ENCODE measurements around the gene MARS2.
"Not testable (repeated sequence)": the region's sequence is repeated elsewhere in the genome, so short reads cannot be mapped to it uniquely, and the experiment has no call there.

DNA sequence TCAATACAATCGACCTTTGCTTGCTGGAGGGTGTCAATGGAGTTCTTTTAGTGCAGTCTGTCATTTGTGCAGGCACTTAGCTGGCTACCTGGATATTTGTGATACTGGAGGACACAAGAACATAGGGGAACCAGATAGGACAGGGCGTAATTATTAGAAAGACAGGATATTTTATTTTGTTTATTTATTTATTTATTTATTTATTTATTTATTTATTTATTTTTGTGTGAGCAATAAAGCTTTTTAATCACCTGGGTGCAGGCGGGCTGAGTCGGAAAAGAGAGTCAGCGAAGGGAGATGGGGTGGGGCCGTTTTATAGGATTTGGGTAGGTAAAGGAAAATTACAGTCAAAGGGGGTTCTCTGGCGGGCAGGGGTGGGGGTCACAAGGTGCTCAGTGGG, 4.0 kb downstream of the MARS2 start:
- TF ChIP-seq, protein P1, sequence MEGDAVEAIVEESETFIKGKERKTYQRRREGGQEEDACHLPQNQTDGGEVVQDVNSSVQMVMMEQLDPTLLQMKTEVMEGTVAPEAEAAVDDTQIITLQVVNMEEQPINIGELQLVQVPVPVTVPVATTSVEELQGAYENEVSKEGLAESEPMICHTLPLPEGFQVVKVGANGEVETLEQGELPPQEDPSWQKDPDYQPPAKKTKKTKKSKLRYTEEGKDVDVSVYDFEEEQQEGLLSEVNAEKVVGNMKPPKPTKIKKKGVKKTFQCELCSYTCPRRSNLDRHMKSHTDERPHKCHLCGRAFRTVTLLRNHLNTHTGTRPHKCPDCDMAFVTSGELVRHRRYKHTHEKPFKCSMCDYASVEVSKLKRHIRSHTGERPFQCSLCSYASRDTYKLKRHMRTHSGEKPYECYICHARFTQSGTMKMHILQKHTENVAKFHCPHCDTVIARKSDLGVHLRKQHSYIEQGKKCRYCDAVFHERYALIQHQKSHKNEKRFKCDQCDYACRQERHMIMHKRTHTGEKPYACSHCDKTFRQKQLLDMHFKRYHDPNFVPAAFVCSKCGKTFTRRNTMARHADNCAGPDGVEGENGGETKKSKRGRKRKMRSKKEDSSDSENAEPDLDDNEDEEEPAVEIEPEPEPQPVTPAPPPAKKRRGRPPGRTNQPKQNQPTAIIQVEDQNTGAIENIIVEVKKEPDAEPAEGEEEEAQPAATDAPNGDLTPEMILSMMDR (IDR thresholded peaks at IDR 0.05) = not testable (repeated sequence)
- TF ChIP-seq POLR2AphosphoS5 (IDR thresholded peaks at IDR 0.05; ENCODE audit: low read depth, low read length); GABPA (IDR thresholded peaks at IDR 0.05; ENCODE audit: low read depth); FOXM1 (IDR thresholded peaks at IDR 0.05; ENCODE audit: low read depth); JUND (IDR thresholded peaks at IDR 0.05); YY1 (IDR thresholded peaks at IDR 0.05; ENCODE audit: low read depth); EZH2phosphoT487 (IDR thresholded peaks at IDR 0.05; ENCODE audit: borderline replicate concordance, low read depth); RAD21 (IDR thresholded peaks at IDR 0.05; ENCODE audit: low read length); RXRA (IDR thresholded peaks at IDR 0.05; ENCODE audit: borderline replicate concordance, low read depth); EP300 (IDR thresholded peaks at IDR 0.05; ENCODE audit: borderline replicate concordance in 1 of 2, low read depth in 1 of 2, low read length in 1 of 2); SMC3 (IDR thresholded peaks at IDR 0.05; ENCODE audit: low read depth, low read length): not testable (repeated sequence)
- TF ChIP-seq, protein P2, sequence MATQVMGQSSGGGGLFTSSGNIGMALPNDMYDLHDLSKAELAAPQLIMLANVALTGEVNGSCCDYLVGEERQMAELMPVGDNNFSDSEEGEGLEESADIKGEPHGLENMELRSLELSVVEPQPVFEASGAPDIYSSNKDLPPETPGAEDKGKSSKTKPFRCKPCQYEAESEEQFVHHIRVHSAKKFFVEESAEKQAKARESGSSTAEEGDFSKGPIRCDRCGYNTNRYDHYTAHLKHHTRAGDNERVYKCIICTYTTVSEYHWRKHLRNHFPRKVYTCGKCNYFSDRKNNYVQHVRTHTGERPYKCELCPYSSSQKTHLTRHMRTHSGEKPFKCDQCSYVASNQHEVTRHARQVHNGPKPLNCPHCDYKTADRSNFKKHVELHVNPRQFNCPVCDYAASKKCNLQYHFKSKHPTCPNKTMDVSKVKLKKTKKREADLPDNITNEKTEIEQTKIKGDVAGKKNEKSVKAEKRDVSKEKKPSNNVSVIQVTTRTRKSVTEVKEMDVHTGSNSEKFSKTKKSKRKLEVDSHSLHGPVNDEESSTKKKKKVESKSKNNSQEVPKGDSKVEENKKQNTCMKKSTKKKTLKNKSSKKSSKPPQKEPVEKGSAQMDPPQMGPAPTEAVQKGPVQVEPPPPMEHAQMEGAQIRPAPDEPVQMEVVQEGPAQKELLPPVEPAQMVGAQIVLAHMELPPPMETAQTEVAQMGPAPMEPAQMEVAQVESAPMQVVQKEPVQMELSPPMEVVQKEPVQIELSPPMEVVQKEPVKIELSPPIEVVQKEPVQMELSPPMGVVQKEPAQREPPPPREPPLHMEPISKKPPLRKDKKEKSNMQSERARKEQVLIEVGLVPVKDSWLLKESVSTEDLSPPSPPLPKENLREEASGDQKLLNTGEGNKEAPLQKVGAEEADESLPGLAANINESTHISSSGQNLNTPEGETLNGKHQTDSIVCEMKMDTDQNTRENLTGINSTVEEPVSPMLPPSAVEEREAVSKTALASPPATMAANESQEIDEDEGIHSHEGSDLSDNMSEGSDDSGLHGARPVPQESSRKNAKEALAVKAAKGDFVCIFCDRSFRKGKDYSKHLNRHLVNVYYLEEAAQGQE (IDR thresholded peaks at IDR 0.05; ENCODE audit: low read depth, low read length) = not testable (repeated sequence)
- TF ChIP-seq, protein P3, sequence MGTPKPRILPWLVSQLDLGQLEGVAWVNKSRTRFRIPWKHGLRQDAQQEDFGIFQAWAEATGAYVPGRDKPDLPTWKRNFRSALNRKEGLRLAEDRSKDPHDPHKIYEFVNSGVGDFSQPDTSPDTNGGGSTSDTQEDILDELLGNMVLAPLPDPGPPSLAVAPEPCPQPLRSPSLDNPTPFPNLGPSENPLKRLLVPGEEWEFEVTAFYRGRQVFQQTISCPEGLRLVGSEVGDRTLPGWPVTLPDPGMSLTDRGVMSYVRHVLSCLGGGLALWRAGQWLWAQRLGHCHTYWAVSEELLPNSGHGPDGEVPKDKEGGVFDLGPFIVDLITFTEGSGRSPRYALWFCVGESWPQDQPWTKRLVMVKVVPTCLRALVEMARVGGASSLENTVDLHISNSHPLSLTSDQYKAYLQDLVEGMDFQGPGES (IDR thresholded peaks at IDR 0.05; ENCODE audit: low read depth, low read length) = not testable (repeated sequence)

Data from SK-N-SH (cell line).